IMR-90 (cell line): ENCODE data around the gene PGPEP1. TPM values are rescaled to one million over a fixed set of nuclear protein-coding genes. Genes with fewer than 3 reads are reported as not detected.

ENCODE experiments used
- ATAC-seq: fragments of 200-7000 bp; cut with Tn5 transposase; 2 replicates; pipeline ENCODE4 v1.9.1; 2020; ENCODE audit warnings: low read depth, mild to moderate bottlenecking, moderate library complexity
- BruUV-seq: library from RNA; stranded (reverse); fragments of 400-500 nt; replicated peaks from 2 replicates; lab custom pipeline; 2021; lab: Mats Ljungman, UMichigan
- CTCF ChIA-PET: fragments of 300-600 bp; formaldehyde crosslinking; extraction: SDS; loops from one replicate; lab custom pipeline; 2021; ENCODE audit warnings: antibody characterized with exemption; lab: Yijun Ruan, JAX
- POLR2A ChIA-PET: fragments of 300-600 bp; sonication (Branson Sonifier 250); formaldehyde crosslinking; loops from one replicate; lab custom pipeline; 2022; ENCODE audit warnings: antibody characterized with exemption; ENCODE audit not compliant: unreplicated experiment; lab: Charles Lee
- DNase-seq: peaks from one replicate; pipeline ENCODE4 v3.0.0; 2013
- H2AFZ ChIP-seq: replicated peaks from 2 replicates; pipeline ENCODE3; 2013; ENCODE audit warnings: low read length, mild to moderate bottlenecking; ENCODE audit not compliant: poor library complexity
- H2AK5ac ChIP-seq: 2 replicates; pipeline ENCODE4 v1.6.1; 2013; ENCODE audit warnings: low read depth, low read length, inconsistent platforms
- H2AK9ac ChIP-seq: replicated peaks from 2 replicates; pipeline ENCODE3; 2013; ENCODE audit warnings: mild to moderate bottlenecking, low read depth, low read length, moderate library complexity; ENCODE audit not compliant: poor library complexity
- H2BK120ac ChIP-seq: 2 replicates; pipeline ENCODE4 v1.6.1; 2013; ENCODE audit warnings: low read depth, low read length, inconsistent platforms
- H2BK15ac ChIP-seq: 3 replicates; pipeline ENCODE4 v1.6.1; 2013; ENCODE audit warnings: low read depth, low read length, inconsistent platforms
- H2BK20ac ChIP-seq: 2 replicates; pipeline ENCODE4 v1.6.1; 2013; ENCODE audit warnings: low read depth, mild to moderate bottlenecking, inconsistent platforms, low read length, moderate library complexity
- H2BK5ac ChIP-seq: 2 replicates; pipeline ENCODE4 v1.6.1; 2013; ENCODE audit warnings: mild to moderate bottlenecking, low read depth, low read length, inconsistent platforms; ENCODE audit not compliant: poor library complexity, severe bottlenecking
- H3K14ac ChIP-seq: replicated peaks from 2 replicates; pipeline ENCODE4 v1.6.1; 2013; ENCODE audit warnings: low read depth, low read length, inconsistent platforms
- H3K18ac ChIP-seq: 2 replicates; pipeline ENCODE4 v1.6.1; 2013; ENCODE audit warnings: low read depth, low read length, control low read depth
- H3K23ac ChIP-seq: 2 replicates; pipeline ENCODE4 v1.6.1; 2013; ENCODE audit warnings: low read depth, low read length, inconsistent platforms
- H3K27ac ChIP-seq: 2 replicates; pipeline ENCODE4 v1.5.1; 2013; ENCODE audit warnings: mild to moderate bottlenecking, control low read depth, low read length; ENCODE audit not compliant: insufficient read depth
- H3K27me3 ChIP-seq: 2 replicates; pipeline ENCODE4 v1.6.1; 2013; ENCODE audit warnings: low read length; ENCODE audit not compliant: control insufficient read depth, insufficient read depth
- H3K36me3 ChIP-seq: 2 replicates; pipeline ENCODE4 v1.6.1; 2013; ENCODE audit warnings: low read length, mixed read lengths; ENCODE audit not compliant: control insufficient read depth, insufficient read depth
- H3K4ac ChIP-seq: 2 replicates; pipeline ENCODE4 v1.6.1; 2013; ENCODE audit warnings: low read depth, low read length, inconsistent platforms
- H3K4me1 ChIP-seq: 2 replicates; pipeline ENCODE4 v1.6.1; 2013; ENCODE audit warnings: low read length, mixed read lengths; ENCODE audit not compliant: control insufficient read depth, insufficient read depth
- H3K4me2 ChIP-seq: 2 replicates; pipeline ENCODE4 v1.6.1; 2013; ENCODE audit warnings: low read depth, mild to moderate bottlenecking, control low read depth, low read length, moderate library complexity
- H3K4me3 ChIP-seq: 2 replicates; pipeline ENCODE4 v1.5.1; 2013; ENCODE audit warnings: low read depth, mild to moderate bottlenecking, control low read depth, low read length, moderate library complexity; ENCODE audit not compliant: insufficient read depth
- H3K56ac ChIP-seq: 2 replicates; pipeline ENCODE4 v1.6.1; 2013; ENCODE audit warnings: low read length, inconsistent platforms; ENCODE audit not compliant: insufficient read depth; ENCODE audit errors: extremely low read depth
- H3K79me1 ChIP-seq, 2 experiments: 2 replicates each; pipeline ENCODE4 v1.6.1; 2013; ENCODE audit warnings: low read length in 2 of 2, inconsistent platforms in 1 of 2, low read depth in 1 of 2
- H3K9ac ChIP-seq: 2 replicates; pipeline ENCODE4 v1.6.1; 2013; ENCODE audit warnings: low read depth, low read length, control low read depth
- H3K9me1 ChIP-seq: 2 replicates; pipeline ENCODE4 v1.6.1; 2013; ENCODE audit warnings: low read length, inconsistent platforms; ENCODE audit not compliant: insufficient read depth
- H3K9me3 ChIP-seq: 2 replicates; pipeline ENCODE4 v1.6.1; 2013; ENCODE audit warnings: low read length; ENCODE audit not compliant: control insufficient read depth, insufficient read depth
- H4K20me1 ChIP-seq: 2 replicates; pipeline ENCODE4 v1.6.1; 2013; ENCODE audit warnings: low read length, inconsistent platforms; ENCODE audit not compliant: insufficient read depth
- H4K5ac ChIP-seq: 2 replicates; pipeline ENCODE4 v1.6.1; 2013; ENCODE audit warnings: mild to moderate bottlenecking, low read depth, low read length, control low read depth
- H4K8ac ChIP-seq, 2 experiments: 2 replicates each; pipeline ENCODE4 v1.6.1; 2013; ENCODE audit warnings: low read depth in 2 of 2, low read length in 2 of 2, control low read depth in 1 of 2, inconsistent platforms in 1 of 2
- H4K91ac ChIP-seq: 2 replicates; pipeline ENCODE4 v1.6.1; 2013; ENCODE audit warnings: low read depth, low read length, inconsistent platforms; ENCODE audit not compliant: insufficient read depth
- BHLHE40 ChIP-seq: fragments of 150-350 bp; IDR thresholded peaks from 2 replicates; pipeline ENCODE4 v1.6.1; 2016; ENCODE audit warnings: mild to moderate bottlenecking, low read depth, low read length
- CEBPB ChIP-seq: IDR thresholded peaks from 2 replicates; pipeline ENCODE4 v1.6.1; 2012; ENCODE audit warnings: low read depth, low read length, improper control_type of control experiment
- CHD1 ChIP-seq: IDR thresholded peaks from 2 replicates; pipeline ENCODE4 v1.6.1; 2012; ENCODE audit warnings: low read depth, low read length, improper control_type of control experiment
- CTCF ChIP-seq: conservative IDR thresholded peaks from 2 replicates; pipeline ENCODE4 v1.5.1; 2012; ENCODE audit warnings: mild to moderate bottlenecking, low read depth, low read length, improper control_type of control experiment
- ELK1 ChIP-seq: fragments of 150-350 bp; IDR thresholded peaks from 2 replicates; pipeline ENCODE4 v1.6.1; 2016; ENCODE audit warnings: low read depth, mild to moderate bottlenecking, low read length, moderate library complexity, borderline replicate concordance
- FOS ChIP-seq: fragments of 150-350 bp; IDR thresholded peaks from 2 replicates; pipeline ENCODE4 v1.6.1; 2016; ENCODE audit warnings: low read depth, low read length
- MAFK ChIP-seq: IDR thresholded peaks from 2 replicates; pipeline ENCODE4 v1.6.1; 2012; ENCODE audit warnings: low read depth, low read length, improper control_type of control experiment
- MAZ ChIP-seq: IDR thresholded peaks from 2 replicates; pipeline ENCODE4 v1.6.1; 2012; ENCODE audit warnings: low read depth, mild to moderate bottlenecking, low read length, improper control_type of control experiment, moderate library complexity, borderline replicate concordance
- MXI1 ChIP-seq: IDR thresholded peaks from 2 replicates; pipeline ENCODE4 v1.6.1; 2012; ENCODE audit warnings: low read depth, mild to moderate bottlenecking, low read length, moderate library complexity, borderline replicate concordance
- NFE2L2 ChIP-seq: fragments of 150-350 bp; IDR thresholded peaks from 2 replicates; pipeline ENCODE4 v1.6.1; 2016; ENCODE audit warnings: low read depth, mild to moderate bottlenecking, low read length
- POLR2A ChIP-seq: IDR thresholded peaks from 2 replicates; pipeline ENCODE4 v1.6.1; 2012; ENCODE audit warnings: mild to moderate bottlenecking, low read depth, low read length
- RAD21 ChIP-seq: IDR thresholded peaks from 2 replicates; pipeline ENCODE4 v1.6.1; 2012; ENCODE audit warnings: low read length, improper control_type of control experiment
- RCOR1 ChIP-seq: IDR thresholded peaks from 2 replicates; pipeline ENCODE4 v1.6.1; 2012; ENCODE audit warnings: mild to moderate bottlenecking, low read length, improper control_type of control experiment; ENCODE audit not compliant: insufficient replicate concordance
- RFX5 ChIP-seq: IDR thresholded peaks from 2 replicates; pipeline ENCODE4 v1.8.0; 2012; ENCODE audit warnings: low read depth, mild to moderate bottlenecking, low read length, moderate library complexity
- SMC3 ChIP-seq: fragments of 150-350 bp; IDR thresholded peaks from 2 replicates; pipeline ENCODE4 v1.6.1; 2016; ENCODE audit warnings: low read depth, mild to moderate bottlenecking, antibody characterized with exemption, low read length, moderate library complexity
- USF2 ChIP-seq: fragments of 150-350 bp; IDR thresholded peaks from 2 replicates; pipeline ENCODE4 v1.6.1; 2017; ENCODE audit warnings: mild to moderate bottlenecking, antibody characterized with exemption, low read length, low read depth
- WGBS, 2 experiments: methylation state at CpG; one replicate each; pipeline versions ENCODE4 v1.1.5 to v1.1.7; 2013; ENCODE audit warnings: missing lambda C conversion rate in 2 of 2; ENCODE audit not compliant: insufficient read length in 1 of 2; ENCODE audit errors: extremely low coverage in 2 of 2; 5-methylcytosine and 5-hydroxymethylcytosine counted together
- dilution Hi-C: fragments of 300-500 bp; cut with HindIII; formaldehyde crosslinking; loops from one replicate; pipeline ENCODE4 v1.14.3; 2018; ENCODE audit warnings: low sequenced_read_pairs; ENCODE audit not compliant: unreplicated experiment
- in situ Hi-C: fragments of 300-500 bp; cut with MboI; formaldehyde crosslinking; loops from 3 replicates; pipeline ENCODE4 v1.14.3; 2019; ENCODE audit warnings: low sequenced_read_pairs, inconsistent platforms, mixed read lengths
- intact Hi-C: fragments of 100-400 bp; cut with micrococcal nuclease; formaldehyde crosslinking; loops from 2 replicates; pipeline ENCODE4 v1.10.0; 2022
- polyA plus RNA-seq, 3 experiments: library from polyadenylated mRNA; depleted of rRNA; stranded (reverse); fragments of >200 nt; gene quantifications; 2 replicates each; pipeline ENCODE4 v1.2.3, GENCODE V29; 2012; ENCODE audit warnings: low replicate concordance in 1 of 3
- total RNA-seq: library from RNA; depleted of rRNA; stranded (reverse); fragments of >200 nt; gene quantifications from 2 replicates; pipeline ENCODE4 v1.2.3, GENCODE V29; 2012

Gene PGPEP1
- total and polyA plus RNA-seq, 2 of the 4 experiments (the other 2 are of a cell fraction): 11.8 to 14.3 TPM

GRCh38 chr19:18342090-18342632 is 1.8 kb downstream of the PGPEP1 start:
- H3K4me3 ChIP-seq: no peak overlapping the region
- H3K79me1 ChIP-seq: peaks cover 0 to 18% of the 10 kb centered on the region in 2 experiments; a peak in 3 of 4 replicates
- peaks cover 4% of the 10 kb centered on the region; the same call in 1 of the 2 replicates for H3K9me1 ChIP-seq
- H3K23ac ChIP-seq: no peak overlapping the region
- H2AFZ ChIP-seq: no peak overlapping the region
- no peak for TF ChIP-seq MAFK
- TF ChIP-seq SMC3: no peak
- TF ChIP-seq USF2: no peak
- TF ChIP-seq RCOR1: no peak
- TF ChIP-seq FOS: no peak
- no peak for TF ChIP-seq BHLHE40
- no peak for TF ChIP-seq RAD21
- TF ChIP-seq CEBPB: no peak
- TF ChIP-seq POLR2A: no peak
- TF ChIP-seq RFX5: no peak
- TF ChIP-seq MAZ: no peak
- TF ChIP-seq CTCF: no peak
- no peak for TF ChIP-seq MXI1
- TF ChIP-seq NFE2L2: no peak
- no peak for TF ChIP-seq CHD1
- no peak for TF ChIP-seq ELK1
- DNase-seq (no peak), ATAC-seq (no peak)
- intact Hi-C loops: no loop called here
- H3K4me2 ChIP-seq: no peak overlapping the region
- dilution Hi-C loops: no loop called here
- no peak overlapping the region for H2BK20ac ChIP-seq
- H2BK120ac ChIP-seq: no peak overlapping the region
- ChIA-PET POLR2A (interaction anchor here (0.6 kb wide), 1 partner anchor 56 kb away, joined by 6 read pairs; no protein-coding TSS in a partner anchor), CTCF (no interaction called here)
- H4K5ac ChIP-seq: no peak overlapping the region
- 0 out of 2 replicates have a peak overlapping the region, but pooled peaks have one; percentile 15 for H2AK5ac ChIP-seq
- H3K4me1 ChIP-seq: peaks cover 12% of the 10 kb centered on the region
- H3K18ac ChIP-seq: no peak overlapping the region
- no peak overlapping the region for H4K8ac ChIP-seq
- peaks cover 4% of the 10 kb centered on the region; the same call in 1 of the 2 replicates for H4K20me1 ChIP-seq
- no peak overlapping the region for H2BK15ac ChIP-seq
- no peak overlapping the region for H3K4ac ChIP-seq
- H3K36me3 ChIP-seq: peaks cover 2% of the 10 kb centered on the region; the same call in 1 of the 2 replicates
- no peaks in the 10 kb centered on the region for H3K27me3 ChIP-seq
- H3K14ac ChIP-seq: no peak overlapping the region
- H3K9ac ChIP-seq: no peak overlapping the region
- H3K9me3 ChIP-seq: no peaks in the 10 kb centered on the region
- in situ Hi-C loops: no loop called here
- no peak overlapping the region for H4K91ac ChIP-seq
- H3K56ac ChIP-seq: no peak overlapping the region
- 83% methylated on average over 3 of the region's 8 CpGs; no CpG with 5 or more reads in 1 of the 2 experiments for WGBS, 2 experiments
- H2AK9ac ChIP-seq: no peak overlapping the region
- no peak overlapping the region for H3K27ac ChIP-seq
- no TSS peak for BruUV-seq
- no peak overlapping the region for H2BK5ac ChIP-seq
